ENCODE data around the gene TSPOAP1. TPM values are rescaled to one million over a fixed set of nuclear protein-coding genes. Genes with fewer than 3 reads are reported as not detected.

Gene TSPOAP1
- total RNA-seq, 4 donors from 2014 or later, result 2.9 to 16.0 (median 3.3) TPM

DNA sequence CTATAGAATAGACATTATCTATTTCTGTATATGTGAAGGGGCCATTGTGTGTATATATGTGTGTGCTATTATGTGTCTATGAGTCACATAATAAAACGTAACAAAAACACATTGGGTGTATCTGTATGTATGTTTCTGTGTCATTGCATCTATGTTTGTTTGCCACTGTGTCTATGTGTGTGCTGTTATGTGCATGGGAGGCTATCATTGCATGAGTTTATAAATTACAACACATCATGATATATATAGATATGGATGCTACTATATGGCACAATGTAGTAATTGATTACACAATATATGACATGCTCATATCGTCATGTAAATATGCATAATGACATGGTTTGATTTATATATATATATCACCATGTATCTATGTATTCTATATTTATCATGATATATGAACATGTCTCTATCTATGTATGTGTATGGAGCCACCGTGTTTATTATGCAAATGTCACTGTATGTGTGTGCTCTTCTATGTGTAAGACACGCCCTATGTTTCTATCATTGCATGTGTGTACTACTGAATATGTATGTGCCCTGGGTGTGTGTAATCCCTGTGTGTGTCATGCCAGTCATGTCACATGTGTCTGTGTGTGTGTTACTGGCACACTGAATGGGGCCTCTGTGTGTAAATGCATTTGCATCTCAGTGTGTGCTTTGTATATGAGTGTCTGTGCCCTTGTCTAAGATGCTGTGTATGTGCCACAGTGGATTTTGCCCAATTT lies 1.4 kb upstream of the TSPOAP1 start:
- no peaks in the 10 kb centered on the region for H3K9me3 ChIP-seq
- peak overlapping the region in 3 of 4 donors; percentile 44 to 64 (median 50) for H3K4me3 ChIP-seq
- no peak for DNase-seq
- 54 to 59% methylated on average over 4 of the region's 4 CpGs for WGBS, 2 donors
- no peaks in the 10 kb centered on the region for H3K36me3 ChIP-seq
- intact Hi-C loops (cut with DNase I), result no loop called here
- H3K4me1 ChIP-seq, result peaks cover 0 to 25% (median 4%) of the 10 kb centered on the region in 3 donors
- TF ChIP-seq POLR2A (IDR thresholded peaks at IDR 0.05), result no peak
- TF ChIP-seq, protein P1, sequence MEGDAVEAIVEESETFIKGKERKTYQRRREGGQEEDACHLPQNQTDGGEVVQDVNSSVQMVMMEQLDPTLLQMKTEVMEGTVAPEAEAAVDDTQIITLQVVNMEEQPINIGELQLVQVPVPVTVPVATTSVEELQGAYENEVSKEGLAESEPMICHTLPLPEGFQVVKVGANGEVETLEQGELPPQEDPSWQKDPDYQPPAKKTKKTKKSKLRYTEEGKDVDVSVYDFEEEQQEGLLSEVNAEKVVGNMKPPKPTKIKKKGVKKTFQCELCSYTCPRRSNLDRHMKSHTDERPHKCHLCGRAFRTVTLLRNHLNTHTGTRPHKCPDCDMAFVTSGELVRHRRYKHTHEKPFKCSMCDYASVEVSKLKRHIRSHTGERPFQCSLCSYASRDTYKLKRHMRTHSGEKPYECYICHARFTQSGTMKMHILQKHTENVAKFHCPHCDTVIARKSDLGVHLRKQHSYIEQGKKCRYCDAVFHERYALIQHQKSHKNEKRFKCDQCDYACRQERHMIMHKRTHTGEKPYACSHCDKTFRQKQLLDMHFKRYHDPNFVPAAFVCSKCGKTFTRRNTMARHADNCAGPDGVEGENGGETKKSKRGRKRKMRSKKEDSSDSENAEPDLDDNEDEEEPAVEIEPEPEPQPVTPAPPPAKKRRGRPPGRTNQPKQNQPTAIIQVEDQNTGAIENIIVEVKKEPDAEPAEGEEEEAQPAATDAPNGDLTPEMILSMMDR (IDR thresholded peaks at IDR 0.05), result no peak
- peak overlapping the region in 1 of 4 donors; percentile 85 for H3K27ac ChIP-seq
- peaks cover 0 to 24% (median 0%) of the 10 kb centered on the region in 4 donors for H3K27me3 ChIP-seq

DNA sequence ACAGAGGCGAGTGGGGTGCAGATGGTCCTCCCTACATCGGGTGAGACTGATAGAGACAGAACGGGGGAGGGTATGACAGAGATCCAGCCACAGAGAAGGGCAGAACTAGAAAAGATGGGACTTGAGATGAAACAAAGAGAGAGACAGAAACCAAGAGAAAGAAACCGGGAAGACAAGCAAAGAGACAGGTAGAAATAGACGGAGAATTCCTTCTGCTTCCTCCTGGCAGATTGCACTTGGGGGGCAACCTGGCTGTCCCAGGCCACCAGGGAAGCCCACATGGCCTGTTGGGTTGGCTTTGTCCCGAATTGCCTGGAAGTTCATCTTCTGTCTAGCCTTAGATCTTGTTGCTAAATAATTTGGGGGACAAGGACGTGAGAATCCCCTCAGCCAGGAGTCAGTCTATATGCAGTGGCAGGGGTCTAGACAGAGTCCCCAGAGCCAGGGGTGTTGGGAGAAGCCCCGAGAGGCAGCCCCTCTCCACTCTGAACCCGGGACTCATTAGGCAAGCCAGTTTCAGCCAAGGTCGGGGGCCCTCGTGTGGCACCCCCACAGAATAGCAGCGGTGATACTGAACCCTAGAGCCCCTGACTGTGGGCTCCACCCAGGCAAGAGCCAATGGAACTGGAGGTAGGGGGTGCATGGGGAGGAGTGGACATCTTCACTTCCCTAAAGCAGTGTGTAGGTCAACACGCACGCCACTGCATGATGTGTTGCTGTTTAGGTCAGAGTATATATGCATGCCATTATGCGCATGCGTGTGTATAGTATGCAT lies 627 bp upstream of the TSPOAP1 start:
- intact Hi-C loops (cut with DNase I), result no loop called here

DNA sequence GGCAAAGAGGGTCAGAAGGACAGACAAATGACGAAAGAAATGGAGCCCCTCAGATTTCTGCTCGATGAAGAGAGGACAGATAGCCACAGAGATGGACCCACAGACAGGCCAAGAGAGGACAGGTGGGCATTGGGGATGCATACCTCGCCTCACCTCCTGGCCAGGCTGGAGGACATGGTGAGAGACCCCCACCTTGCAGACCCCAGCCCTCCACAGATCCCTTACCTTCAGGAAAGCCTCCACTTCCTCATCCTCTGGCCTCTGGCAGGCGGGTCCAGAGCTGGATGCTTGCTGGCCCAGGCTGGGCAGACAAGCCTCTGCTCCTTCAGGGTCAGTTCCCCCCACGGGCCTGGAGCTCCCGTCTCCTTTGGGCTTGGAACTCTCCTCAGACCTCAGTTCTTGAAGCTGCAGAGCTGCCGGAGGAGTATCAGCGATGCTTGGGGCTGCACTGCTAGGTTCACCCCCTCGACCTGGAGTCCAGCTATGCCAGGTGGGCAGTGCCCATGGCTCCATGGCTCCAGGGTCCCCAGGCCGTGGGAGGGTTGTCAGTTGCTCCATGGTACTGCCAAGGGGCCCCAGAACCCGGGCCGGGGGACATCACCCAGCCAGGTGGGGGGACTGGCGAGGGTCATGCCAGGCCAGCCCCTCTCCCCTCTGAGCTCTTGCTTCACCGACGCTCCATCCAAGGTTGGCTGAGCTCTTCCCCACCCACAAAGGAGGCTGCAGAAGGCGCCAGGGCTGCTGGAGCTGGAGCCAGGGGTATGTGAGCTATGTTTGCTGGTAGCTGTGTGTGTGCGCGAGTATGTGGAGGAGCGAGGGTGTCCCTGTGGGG lies 1.0 kb downstream of the TSPOAP1 start:
- intact Hi-C loops (cut with DNase I), result no loop called here
- no peaks in the 10 kb centered on the region for H3K9me3 ChIP-seq
- 59 to 70% methylated on average over 3 to 4 of the region's 19 CpGs for WGBS, 2 donors
- H3K4me1 ChIP-seq, result peaks cover 5 to 42% (median 6%) of the 10 kb centered on the region in 3 donors
- H3K27me3 ChIP-seq, result peaks cover 0 to 31% (median 0%) of the 10 kb centered on the region in 4 donors
- H3K27ac ChIP-seq, result no peak overlapping the region
- H3K4me3 ChIP-seq, result peak overlapping the region in 2 of 4 donors; percentile 21 to 42
- no peaks in the 10 kb centered on the region for H3K36me3 ChIP-seq
- DNase-seq, result no peak
- no peak for TF ChIP-seq POLR2A (IDR thresholded peaks at IDR 0.05)
- TF ChIP-seq, protein P1 (IDR thresholded peaks at IDR 0.05), result no peak

More for the DNA sequence above, 627 bp upstream of the TSPOAP1 start:
- H3K4me1 ChIP-seq, result peaks cover 3 to 27% (median 6%) of the 10 kb centered on the region in 3 donors
- no peak for DNase-seq
- TF ChIP-seq POLR2A (IDR thresholded peaks at IDR 0.05), result no peak
- TF ChIP-seq, protein P1 (IDR thresholded peaks at IDR 0.05), result peak in 3 of 6 experiments; percentile 12 to 31 (median 19)
- WGBS, 2 donors, result 43% methylated on average over 11 to 14 of the region's 16 CpGs
- H3K36me3 ChIP-seq, result no peaks in the 10 kb centered on the region
- peaks cover 0 to 31% (median 0%) of the 10 kb centered on the region in 4 donors for H3K27me3 ChIP-seq
- no peaks in the 10 kb centered on the region for H3K9me3 ChIP-seq
- H3K4me3 ChIP-seq, result peak overlapping the region in 2 of 4 donors; percentile 21 to 42
- peak overlapping the region in 2 of 4 donors; percentile 28 to 42 for H3K27ac ChIP-seq

DNA sequence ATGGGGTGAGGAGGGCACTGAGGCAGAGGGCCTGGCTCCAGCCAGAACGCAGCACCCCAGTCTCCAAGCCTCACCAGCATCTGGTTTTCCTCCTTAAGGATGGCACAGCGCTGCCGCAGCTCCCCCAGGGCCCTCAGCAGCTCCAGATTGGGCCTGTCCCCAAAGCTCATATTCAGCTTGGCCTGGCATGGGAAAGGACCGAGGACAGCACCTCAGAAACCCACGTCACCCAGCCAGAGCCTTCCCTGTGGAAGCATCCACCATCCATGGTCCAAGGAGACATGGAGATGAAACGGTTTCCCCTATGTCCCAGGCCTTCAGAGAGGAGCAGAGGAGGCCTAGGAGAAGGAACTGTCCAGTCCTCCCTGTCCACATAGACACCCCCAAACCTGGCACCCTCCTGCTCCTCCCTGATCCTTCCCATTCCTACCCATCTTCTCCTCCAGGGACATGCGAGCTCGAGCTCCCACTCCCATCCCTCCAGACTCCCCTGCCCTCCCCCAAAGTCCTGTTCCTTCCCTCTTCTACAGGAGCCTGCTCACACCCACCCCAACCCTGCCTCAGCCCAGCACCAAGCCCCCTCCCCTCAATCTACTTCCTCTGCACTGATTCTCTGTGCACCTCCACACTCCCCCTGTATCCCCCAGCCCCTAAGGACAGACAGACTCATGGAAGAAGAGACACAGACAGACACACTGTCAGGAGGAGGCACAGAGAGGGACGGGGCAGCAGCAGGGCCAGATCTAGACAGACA lies 1.8 kb downstream of the TSPOAP1 start:
- H3K36me3 ChIP-seq, result no peaks in the 10 kb centered on the region
- TF ChIP-seq, protein P1 (IDR thresholded peaks at IDR 0.05), result no peak
- TF ChIP-seq POLR2A (IDR thresholded peaks at IDR 0.05), result no peak
- H3K4me1 ChIP-seq, result peaks cover 5 to 42% (median 6%) of the 10 kb centered on the region in 3 donors
- intact Hi-C loops (cut with DNase I), result no loop called here
- H3K27me3 ChIP-seq, result peaks cover 0 to 31% (median 0%) of the 10 kb centered on the region in 4 donors
- WGBS, 2 donors, result 60 to 63% methylated on average over 3 to 5 of the region's 9 CpGs
- H3K27ac ChIP-seq, result no peak overlapping the region
- DNase-seq, result no peak
- H3K9me3 ChIP-seq, result no peaks in the 10 kb centered on the region
- no peak overlapping the region for H3K4me3 ChIP-seq
